SU-DHL-6 (cell line): ENCODE measurements around the gene CABP7.

ENCODE experiments used
- EZH2phosphoT487 ChIP-seq: fragments of 200-600 bp; sonication (generic), shearing (Covaris generic); conservative IDR thresholded peaks from 2 replicates; pipeline ENCODE4 v1.6.1; 2018; ENCODE audit warnings: mild to moderate bottlenecking, antibody characterized with exemption, low read length, moderate library complexity, mixed read lengths
- TF ChIP-seq, protein P1 (sequence below): fragments of 200-600 bp; sonication (generic); IDR thresholded peaks from one replicate; pipeline ENCODE4 v1.5.1; 2017; ENCODE audit warnings: antibody characterized with exemption, mild to moderate bottlenecking, low read length, moderate library complexity; ENCODE audit not compliant: insufficient read depth, poor library complexity, severe bottlenecking

- TF ChIP-seq, protein P1, sequence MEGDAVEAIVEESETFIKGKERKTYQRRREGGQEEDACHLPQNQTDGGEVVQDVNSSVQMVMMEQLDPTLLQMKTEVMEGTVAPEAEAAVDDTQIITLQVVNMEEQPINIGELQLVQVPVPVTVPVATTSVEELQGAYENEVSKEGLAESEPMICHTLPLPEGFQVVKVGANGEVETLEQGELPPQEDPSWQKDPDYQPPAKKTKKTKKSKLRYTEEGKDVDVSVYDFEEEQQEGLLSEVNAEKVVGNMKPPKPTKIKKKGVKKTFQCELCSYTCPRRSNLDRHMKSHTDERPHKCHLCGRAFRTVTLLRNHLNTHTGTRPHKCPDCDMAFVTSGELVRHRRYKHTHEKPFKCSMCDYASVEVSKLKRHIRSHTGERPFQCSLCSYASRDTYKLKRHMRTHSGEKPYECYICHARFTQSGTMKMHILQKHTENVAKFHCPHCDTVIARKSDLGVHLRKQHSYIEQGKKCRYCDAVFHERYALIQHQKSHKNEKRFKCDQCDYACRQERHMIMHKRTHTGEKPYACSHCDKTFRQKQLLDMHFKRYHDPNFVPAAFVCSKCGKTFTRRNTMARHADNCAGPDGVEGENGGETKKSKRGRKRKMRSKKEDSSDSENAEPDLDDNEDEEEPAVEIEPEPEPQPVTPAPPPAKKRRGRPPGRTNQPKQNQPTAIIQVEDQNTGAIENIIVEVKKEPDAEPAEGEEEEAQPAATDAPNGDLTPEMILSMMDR, result no peak
- TF ChIP-seq EZH2phosphoT487, result no peak
Measured at GRCh38 chr22:29707010-29707409, 12.8 kb upstream of the CABP7 start.
